ENCODE measurements around the gene FAAP20.

- TF ChIP-seq, protein P1, sequence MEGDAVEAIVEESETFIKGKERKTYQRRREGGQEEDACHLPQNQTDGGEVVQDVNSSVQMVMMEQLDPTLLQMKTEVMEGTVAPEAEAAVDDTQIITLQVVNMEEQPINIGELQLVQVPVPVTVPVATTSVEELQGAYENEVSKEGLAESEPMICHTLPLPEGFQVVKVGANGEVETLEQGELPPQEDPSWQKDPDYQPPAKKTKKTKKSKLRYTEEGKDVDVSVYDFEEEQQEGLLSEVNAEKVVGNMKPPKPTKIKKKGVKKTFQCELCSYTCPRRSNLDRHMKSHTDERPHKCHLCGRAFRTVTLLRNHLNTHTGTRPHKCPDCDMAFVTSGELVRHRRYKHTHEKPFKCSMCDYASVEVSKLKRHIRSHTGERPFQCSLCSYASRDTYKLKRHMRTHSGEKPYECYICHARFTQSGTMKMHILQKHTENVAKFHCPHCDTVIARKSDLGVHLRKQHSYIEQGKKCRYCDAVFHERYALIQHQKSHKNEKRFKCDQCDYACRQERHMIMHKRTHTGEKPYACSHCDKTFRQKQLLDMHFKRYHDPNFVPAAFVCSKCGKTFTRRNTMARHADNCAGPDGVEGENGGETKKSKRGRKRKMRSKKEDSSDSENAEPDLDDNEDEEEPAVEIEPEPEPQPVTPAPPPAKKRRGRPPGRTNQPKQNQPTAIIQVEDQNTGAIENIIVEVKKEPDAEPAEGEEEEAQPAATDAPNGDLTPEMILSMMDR (IDR thresholded peaks at IDR 0.05; ENCODE audit: insufficient read depth, low read length, poor library complexity, severe bottlenecking): no peak
- no peak for TF ChIP-seq EZH2phosphoT487 (conservative IDR thresholded peaks at IDR 0.05; ENCODE audit: low read length)
Observed at GRCh38 chr1:2179283-2180013, 15.1 kb downstream of the FAAP20 start.
